K562 (cell line): ENCODE results near the gene TRIM44. TPM values are rescaled to one million over a fixed set of nuclear protein-coding genes. Genes with fewer than 3 reads are reported as not detected.

Experiments
- ATAC-seq: fragments of 200-7000 bp; cut with Tn5 transposase; 3 replicates; pipeline ENCODE4 v1.9.1; 2020; ENCODE audit warnings: moderate library complexity
- BruUV-seq: library from RNA; stranded (reverse); fragments of 400-500 nt; replicated peaks from 2 replicates; lab custom pipeline; 2021; lab: Mats Ljungman, UMichigan
- CTCF ChIA-PET: fragments of 300-600 bp; formaldehyde crosslinking; extraction: SDS; loops from one replicate; lab custom pipeline; 2021; ENCODE audit warnings: low intra/inter-chr PET ratio; lab: Yijun Ruan, JAX
- POLR2A ChIA-PET: fragments of 300-600, 350-650 bp; sonication (Branson Sonifier 250); formaldehyde crosslinking; extraction: SDS; loops from one replicate; lab custom pipeline; 2021; ENCODE audit warnings: antibody characterized with exemption, inconsistent platforms; lab: Yijun Ruan, JAX
- DNase-seq, 4 experiments: peaks; one replicate each; pipeline versions ENCODE4 v3.0.0 to v3.0.0-alpha.2; 2011 to 2018; ENCODE audit warnings: low spot score in 3 of 4, mixed read lengths in 3 of 4; ENCODE audit errors: extremely low read depth in 1 of 4
- FAIRE-seq: peaks from 2 replicates; lab custom pipeline; 2011; peaks lifted over from hg19 to GRCh38; lab: Jason Lieb, UNC
- H2AFZ ChIP-seq: 2 replicates; pipeline ENCODE4 v1.6.0; 2011; ENCODE audit warnings: low read depth, low read length, control low read depth, inconsistent platforms
- H3K27ac ChIP-seq: fragments of 200-600 bp; 3 replicates; pipeline ENCODE4 v1.8.0; 2011; ENCODE audit warnings: low read depth, mild to moderate bottlenecking, control low read depth, inconsistent platforms, low read length, moderate library complexity, mixed read lengths; ENCODE audit errors: extremely low read depth
- H3K27me3 ChIP-seq, 2 experiments: fragments of 300-600 bp in 1 of 2; 2 replicates in 1 of 2; 3 replicates in 1 of 2; pipeline versions ENCODE4 v1.6.0 to v1.8.0; 2011; ENCODE audit warnings: inconsistent platforms in 2 of 2, low read length in 2 of 2, mild to moderate bottlenecking in 1 of 2, mixed read lengths in 1 of 2, moderate library complexity in 1 of 2; ENCODE audit not compliant: control insufficient read depth in 2 of 2, insufficient read depth in 2 of 2
- H3K36me3 ChIP-seq: fragments of 300-600 bp; 3 replicates; pipeline ENCODE4 v1.8.0; 2011; ENCODE audit warnings: mild to moderate bottlenecking, low read length, inconsistent platforms; ENCODE audit not compliant: control insufficient read depth, insufficient read depth
- H3K4me1 ChIP-seq, 2 experiments: fragments of 200-600 bp in 1 of 2; replicated peaks in 1 of 2; 2 replicates in 1 of 2; 3 replicates in 1 of 2; pipeline versions ENCODE4 v1.5.1 to v1.8.0; 2011; ENCODE audit warnings: inconsistent platforms in 2 of 2, low read length in 2 of 2, mild to moderate bottlenecking in 1 of 2, mixed read lengths in 1 of 2, moderate library complexity in 1 of 2; ENCODE audit not compliant: control insufficient read depth in 2 of 2, insufficient read depth in 2 of 2
- H3K4me2 ChIP-seq: 2 replicates; pipeline ENCODE4 v1.6.1; 2011; ENCODE audit warnings: low read length, control low read depth, inconsistent platforms, mixed read lengths; ENCODE audit not compliant: insufficient read depth
- H3K4me3 ChIP-seq: fragments of 200-600 bp; sonication (generic), shearing (Covaris generic); 2 replicates; pipeline ENCODE4 v1.5.1; 2016; ENCODE audit warnings: control low read depth, inconsistent platforms
- H3K79me2 ChIP-seq: fragments of 200-600 bp; 3 replicates; pipeline ENCODE4 v1.8.0; 2011; ENCODE audit warnings: low read length, inconsistent platforms; ENCODE audit not compliant: control insufficient read depth, insufficient read depth
- H3K9ac ChIP-seq, 2 experiments: 2 replicates each; pipeline versions ENCODE4 v1.6.0 to v1.6.1; 2011; ENCODE audit warnings: low read depth in 2 of 2, low read length in 2 of 2, control low read depth in 1 of 2, inconsistent platforms in 1 of 2, mild to moderate bottlenecking in 1 of 2, mixed read lengths in 1 of 2; ENCODE audit not compliant: insufficient read depth in 1 of 2
- H3K9me1 ChIP-seq: one replicate; pipeline ENCODE4 v1.6.0; 2011; ENCODE audit warnings: inconsistent platforms, mild to moderate bottlenecking, low read length, moderate library complexity; ENCODE audit not compliant: control insufficient read depth, insufficient read depth
- H3K9me3 ChIP-seq: replicated peaks from 2 replicates; pipeline ENCODE4 v1.5.1; 2011; ENCODE audit warnings: low read depth, low read length, inconsistent platforms; ENCODE audit not compliant: control insufficient read depth, insufficient read depth
- H4K20me1 ChIP-seq: replicated peaks from 2 replicates; pipeline ENCODE4 v1.6.1; 2011; ENCODE audit warnings: low read length, inconsistent platforms, mixed read lengths; ENCODE audit not compliant: control insufficient read depth, insufficient read depth
- AFF1 ChIP-seq, 2 experiments: fragments of 450-650 bp; IDR thresholded peaks; 2 replicates each; pipeline ENCODE4 v1.6.1; 2018; ENCODE audit warnings: mild to moderate bottlenecking in 2 of 2, low read depth in 1 of 2; ENCODE audit not compliant: partially characterized antibody in 2 of 2
- BDP1 ChIP-seq: IDR thresholded peaks from 3 replicates; pipeline ENCODE4 v1.6.1; 2011; ENCODE audit not compliant: insufficient read length, insufficient read depth
- BRD4 ChIP-seq: fragments of 200-600 bp; sonication (generic); IDR thresholded peaks from 2 replicates; pipeline ENCODE4 v1.6.1; 2017; ENCODE audit warnings: inconsistent platforms
- FIP1L1 ChIP-seq: fragments of 200-400 bp; formaldehyde crosslinking; IDR thresholded peaks from 2 replicates; pipeline ENCODE4 v1.6.1; 2018; ENCODE audit warnings: mild to moderate bottlenecking, low read depth, low read length; ENCODE audit not compliant: poor library complexity, severe bottlenecking
- HNRNPK ChIP-seq: fragments of 200-400 bp; formaldehyde crosslinking; IDR thresholded peaks from one replicate; pipeline ENCODE4 v1.6.1; 2018; ENCODE audit warnings: mild to moderate bottlenecking, low read depth, low read length; ENCODE audit not compliant: poor library complexity, severe bottlenecking
- HNRNPL ChIP-seq: fragments of 200-400 bp; formaldehyde crosslinking; IDR thresholded peaks from 2 replicates; pipeline ENCODE4 v1.6.1; 2017; ENCODE audit warnings: low read depth, mild to moderate bottlenecking, low read length
- KDM5B ChIP-seq: fragments of 200-600 bp; sonication (generic); IDR thresholded peaks from 2 replicates; pipeline ENCODE4 v1.6.1; 2012; ENCODE audit warnings: low read depth, mild to moderate bottlenecking, moderate library complexity, low read length, control low read depth, inconsistent platforms; ENCODE audit not compliant: insufficient replicate concordance
- PTRF ChIP-seq: fragments of 450-650 bp; IDR thresholded peaks from 2 replicates; pipeline ENCODE4 v1.6.1; 2016; ENCODE audit warnings: mild to moderate bottlenecking, missing genetic modification characterization, missing compliant biosample characterization
- TCFL5 ChIP-seq: fragments of 250-450 bp; sonication (Bioruptor Pico); conservative IDR thresholded peaks from 2 replicates; pipeline ENCODE4 v1.6.1; 2021; ENCODE audit warnings: mild to moderate bottlenecking, moderate library complexity, matching md5 sums
- YBX1 ChIP-seq: fragments of 450-650 bp; IDR thresholded peaks from 2 replicates; pipeline ENCODE4 v1.7.1; 2016; ENCODE audit warnings: mild to moderate bottlenecking
- ZBTB1 ChIP-seq: sonication (generic); formaldehyde crosslinking; IDR thresholded peaks from 2 replicates; pipeline ENCODE4 v1.8.1; 2023; ENCODE audit warnings: missing genetic modification reagents, low read depth, mild to moderate bottlenecking, borderline replicate concordance
- ZNF124 ChIP-seq: sonication (generic); formaldehyde crosslinking; IDR thresholded peaks from 2 replicates; pipeline ENCODE4 v1.8.1; 2022; ENCODE audit warnings: missing genetic modification reagents
- ZNF143 ChIP-seq: sonication (generic); formaldehyde crosslinking; IDR thresholded peaks from 2 replicates; pipeline ENCODE4 v1.9.0; 2022; ENCODE audit warnings: mild to moderate bottlenecking, missing genetic modification reagents
- ZNF239 ChIP-seq: fragments of 250-450 bp; sonication (Bioruptor Pico); IDR thresholded peaks from 2 replicates; pipeline ENCODE4 v1.4.0; 2020; ENCODE audit warnings: mild to moderate bottlenecking
- ZNF444 ChIP-seq: fragments of 250-450 bp; sonication (Bioruptor Pico); IDR thresholded peaks from 2 replicates; pipeline ENCODE4 v1.4.0; 2020; ENCODE audit warnings: mild to moderate bottlenecking, moderate library complexity
- ZNF512 ChIP-seq: IDR thresholded peaks from 2 replicates; pipeline ENCODE4 v1.6.1; 2016; ENCODE audit warnings: missing genetic modification characterization, missing compliant biosample characterization
- ZNF551 ChIP-seq: fragments of 250-450 bp; sonication (Bioruptor Pico); IDR thresholded peaks from 2 replicates; pipeline ENCODE4 v1.5.0; 2021; ENCODE audit warnings: mild to moderate bottlenecking, moderate library complexity
- WGBS: fragments of 100-300 bp; shearing (Covaris generic); methylation state at CpG from one replicate; pipeline ENCODE4 v1.1.6; 2016; ENCODE audit warnings: low coverage, mixed read lengths; ENCODE audit not compliant: insufficient coverage; ENCODE audit errors: missing lambda C conversion rate; 5-methylcytosine and 5-hydroxymethylcytosine counted together
- in situ Hi-C: fragments of 300-500 bp; cut with MboI; formaldehyde crosslinking; loops from 4 replicates; pipeline ENCODE4 v1.15.0; 2018; ENCODE audit warnings: inconsistent platforms, mixed read lengths
- intact Hi-C: fragments of 100-400 bp; cut with micrococcal nuclease; formaldehyde crosslinking; loops from 2 replicates; pipeline ENCODE4 v1.14.2; 2022
- polyA plus RNA-seq, 8 experiments: library from polyadenylated mRNA; depleted of rRNA in 4 of 8; stranded (reverse) in 5 of 8; unstranded in 3 of 8; fragments of >200 nt; fragmentation: Nextera tagmentation in 2 of 8; fragmentation: Illumina TruSeq in 1 of 8; extraction: Ambion mirVana in 2 of 8; extraction: Trizol in 1 of 8; gene quantifications; 2 replicates each; pipeline versions ENCODE4 v1.2.1 to v1.2.3, GENCODE V29; 2011 to 2014; ENCODE audit warnings: inconsistent platforms in 1 of 8, missing spikeins in 1 of 8
- total RNA-seq, 7 experiments: library from RNA; depleted of rRNA in 6 of 7; stranded (reverse); fragments of >200 nt in 6 of 7; fragmentation: Illumina TruSeq in 2 of 7; extraction: Trizol in 2 of 7; gene quantifications; 2 replicates each; pipeline versions ENCODE4 v1.2.1 to v1.2.3, GENCODE V29; 2011 to 2021; ENCODE audit warnings: low replicate concordance in 1 of 7

TRIM44 gene
- total and polyA plus RNA-seq, 9 of the 15 experiments (the other 6 are each of a cell fraction or from before 2014, with no cell fraction given), result 8.3 to 105 (median 37.2) TPM

- TF ChIP-seq AFF1 (IDR thresholded peaks at IDR 0.05; ENCODE audit: low read depth in 1 of 2, partially characterized antibody in 2 of 2) (peak in 1 of 2 experiments; percentile 60), BDP1 (no peak), KDM5B (no peak), ZBTB1 (CRISPR knock-in tag) (no peak), FIP1L1 (no peak)
Observed at GRCh38 chr11:35647421-35648093, 15.0 kb upstream of the TRIM44 start (continued).

GRCh38 chr11:35650006-35650405 is 12.6 kb upstream of the TRIM44 start:
- ChIA-PET CTCF (no interaction called here), POLR2A (no interaction called here)
- 0% methylated on average over 1 of the region's 1 CpG for WGBS
- Histone ChIP-seq H4K20me1 (no peaks in the 10 kb centered on the region), H3K79me2 (no peaks in the 10 kb centered on the region), H2AFZ (no peak overlapping the region), H3K36me3 (no peaks in the 10 kb centered on the region), H3K4me1 (no peaks in the 10 kb centered on the region), H3K4me2 (no peak overlapping the region), H3K27me3 (peaks cover 0 to 2% of the 10 kb centered on the region in 2 experiments; a peak in 3 of 5 replicates), H3K9me3 (no peaks in the 10 kb centered on the region), H3K27ac (no peak overlapping the region), H3K9me1 (no peaks in the 10 kb centered on the region), H3K9ac (no peak overlapping the region), H3K4me3 (no peak overlapping the region)
- intact Hi-C loops, result no loop called here
- FAIRE-seq (no peak), DNase-seq (no peak), ATAC-seq (no peak)
- in situ Hi-C loops, result no loop called here
- BruUV-seq, result no TSS peak
- no peak for TF ChIP-seq BRD4
- no peak for TF ChIP-seq ZNF551
- TF ChIP-seq TCFL5 (CRISPR knock-in tag), result no peak
- TF ChIP-seq ZNF143 (CRISPR knock-in tag), result no peak
- TF ChIP-seq ZNF444 (CRISPR knock-in tag), result no peak
- TF ChIP-seq HNRNPK, result no peak
- no peak for TF ChIP-seq ZNF512 (tag)
- no peak for TF ChIP-seq ZNF239 (CRISPR knock-in tag)
- TF ChIP-seq ZNF124 (CRISPR knock-in tag), result no peak
- no peak for TF ChIP-seq YBX1
- TF ChIP-seq HNRNPL, result no peak
- no peak for TF ChIP-seq PTRF (tag)
